OCI-M1 (cell line): Measurements from ENCODE around the gene ITLN1.

ENCODE experiments used
- DNase-seq: peaks from one replicate; lab custom pipeline; 2025; lab: John Stamatoyannopoulos, UW

ITLN1 gene

DNA sequence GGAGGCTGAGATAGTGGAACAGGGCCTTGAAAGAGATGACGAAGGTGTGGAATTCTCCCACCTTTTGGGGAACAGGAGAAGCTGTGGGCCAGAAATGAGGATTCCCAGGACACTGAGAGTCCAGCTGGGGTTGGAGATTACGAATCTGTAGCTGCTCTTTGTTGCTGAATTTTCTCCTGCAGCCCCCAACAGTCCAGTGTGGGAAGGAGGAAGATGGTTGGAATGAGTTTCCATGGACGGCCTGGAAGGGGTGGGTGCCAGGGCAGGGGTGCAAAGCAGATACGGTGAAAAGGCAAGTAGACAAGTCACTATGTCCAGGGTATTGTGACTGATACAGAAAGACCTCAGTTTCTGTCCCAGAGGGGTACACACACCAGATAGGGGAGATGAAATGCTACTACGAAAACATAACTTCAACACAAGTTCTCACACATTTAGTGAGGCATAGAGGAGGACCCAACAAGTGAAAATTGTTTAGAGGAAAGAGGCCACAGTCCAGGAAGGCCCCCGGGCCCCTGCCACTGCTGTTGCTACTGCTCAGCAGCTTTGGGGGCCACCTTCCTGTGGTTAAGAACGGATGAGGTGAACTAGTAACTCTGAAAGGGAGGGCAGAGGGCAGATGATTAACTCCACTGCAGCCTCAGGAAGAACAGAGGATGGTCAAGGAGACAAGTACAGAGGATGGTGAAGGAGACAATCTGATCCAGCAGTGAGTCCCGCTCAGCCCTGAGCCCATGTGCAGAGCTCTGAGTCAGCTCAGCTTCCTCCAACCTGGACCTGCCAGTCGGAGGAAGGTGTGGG, 29.6 kb downstream of the ITLN1 start:
- DNase-seq = no peak

DNA sequence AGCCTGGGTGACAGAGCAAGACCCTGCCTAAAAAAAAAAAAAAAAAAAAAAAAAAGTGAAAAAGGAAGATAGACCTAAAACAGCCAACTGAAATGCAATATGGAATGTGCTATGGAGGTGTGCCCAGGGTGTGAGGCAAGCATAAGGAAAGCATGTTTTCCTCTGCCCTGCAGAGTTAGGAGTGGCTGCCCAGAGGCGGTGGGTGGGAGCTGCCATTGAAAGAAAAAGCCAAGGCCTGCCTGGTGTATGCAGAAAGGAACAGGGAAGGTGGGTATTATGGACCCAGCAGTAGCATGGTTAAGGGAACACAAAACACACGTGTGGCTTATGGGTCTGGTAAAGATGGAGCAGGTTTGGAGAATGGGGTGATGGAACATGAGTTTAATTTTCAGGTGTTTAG, 31.2 kb downstream of the ITLN1 start:
- DNase-seq = no peak

DNA sequence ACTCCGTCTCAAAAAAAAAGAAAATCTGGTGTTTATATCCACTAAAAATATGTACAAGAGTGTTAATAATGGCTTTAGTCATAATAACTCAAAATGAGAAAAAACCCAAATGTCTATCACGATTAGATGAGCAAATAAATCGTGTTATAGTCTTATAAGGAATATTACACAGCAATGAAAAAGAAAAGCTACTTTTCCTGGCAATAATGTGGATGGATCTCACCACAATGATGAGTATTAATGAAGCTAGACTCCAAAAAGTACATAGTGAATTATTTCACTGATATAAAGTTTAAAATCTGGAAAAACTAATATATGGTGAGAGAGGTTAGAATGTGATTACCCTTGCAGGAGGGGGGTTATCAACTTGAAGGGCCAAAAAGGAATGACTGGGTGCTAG, 32.0 kb downstream of the ITLN1 start:
- no peak for DNase-seq

DNA sequence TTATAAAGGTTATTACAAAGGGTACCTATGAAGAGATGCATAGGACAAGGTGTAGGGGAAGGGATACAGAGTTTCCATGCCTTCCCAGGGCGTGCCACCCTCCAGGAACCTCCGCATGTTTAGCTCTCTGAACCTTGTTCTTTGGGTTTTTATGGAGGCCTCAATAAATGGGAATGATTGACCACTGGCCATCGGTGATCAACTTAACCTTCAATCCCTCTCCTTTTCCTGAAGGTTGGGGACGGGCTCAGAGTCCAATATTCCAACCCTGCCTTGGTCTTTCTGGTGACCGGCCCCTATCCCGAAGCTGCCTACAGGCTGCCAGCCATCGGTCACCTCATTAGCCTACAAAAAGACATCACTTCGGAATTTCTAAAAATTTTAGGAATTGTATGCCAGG, 34.0 kb downstream of the ITLN1 start:
- no peak for DNase-seq

DNA sequence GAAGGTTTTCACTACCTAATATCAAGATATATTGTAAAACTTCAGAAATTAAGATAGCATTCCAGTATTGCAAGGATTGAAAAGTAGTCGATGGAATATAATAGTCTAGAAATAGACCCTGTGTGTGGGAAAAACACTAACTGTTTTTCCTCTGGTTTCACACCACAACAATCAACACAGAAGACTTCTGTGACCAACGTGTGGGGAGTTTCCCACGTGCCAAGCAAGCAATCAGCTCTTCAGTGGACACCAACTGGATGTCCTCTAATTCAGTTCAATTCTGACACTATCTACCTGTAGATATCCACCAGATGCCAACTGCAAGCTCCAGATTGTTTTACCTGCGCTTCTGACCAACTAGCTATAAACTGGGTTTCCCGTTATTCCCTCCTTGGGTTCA, 34.4 kb downstream of the ITLN1 start:
- no peak for DNase-seq

DNA sequence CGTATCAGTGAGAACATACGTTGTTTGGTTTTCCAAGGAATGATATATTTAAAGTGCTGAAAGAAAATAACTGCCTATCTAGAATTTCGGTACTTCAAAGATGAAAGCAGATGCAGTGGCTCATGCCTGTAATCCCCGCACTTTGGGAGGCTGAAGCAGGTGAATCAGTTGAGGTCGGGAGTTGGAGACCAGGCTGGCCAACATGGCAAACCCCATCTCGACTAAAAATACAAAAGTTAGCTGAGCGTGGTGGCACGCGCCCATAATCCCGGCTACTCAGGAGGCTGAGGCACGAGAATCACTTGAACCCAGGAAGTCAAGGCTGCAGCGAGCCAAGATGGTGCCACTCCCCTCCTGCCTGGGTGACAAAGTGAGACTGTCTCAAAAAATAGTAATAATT, 38.7 kb downstream of the ITLN1 start:
- no peak for DNase-seq

DNA sequence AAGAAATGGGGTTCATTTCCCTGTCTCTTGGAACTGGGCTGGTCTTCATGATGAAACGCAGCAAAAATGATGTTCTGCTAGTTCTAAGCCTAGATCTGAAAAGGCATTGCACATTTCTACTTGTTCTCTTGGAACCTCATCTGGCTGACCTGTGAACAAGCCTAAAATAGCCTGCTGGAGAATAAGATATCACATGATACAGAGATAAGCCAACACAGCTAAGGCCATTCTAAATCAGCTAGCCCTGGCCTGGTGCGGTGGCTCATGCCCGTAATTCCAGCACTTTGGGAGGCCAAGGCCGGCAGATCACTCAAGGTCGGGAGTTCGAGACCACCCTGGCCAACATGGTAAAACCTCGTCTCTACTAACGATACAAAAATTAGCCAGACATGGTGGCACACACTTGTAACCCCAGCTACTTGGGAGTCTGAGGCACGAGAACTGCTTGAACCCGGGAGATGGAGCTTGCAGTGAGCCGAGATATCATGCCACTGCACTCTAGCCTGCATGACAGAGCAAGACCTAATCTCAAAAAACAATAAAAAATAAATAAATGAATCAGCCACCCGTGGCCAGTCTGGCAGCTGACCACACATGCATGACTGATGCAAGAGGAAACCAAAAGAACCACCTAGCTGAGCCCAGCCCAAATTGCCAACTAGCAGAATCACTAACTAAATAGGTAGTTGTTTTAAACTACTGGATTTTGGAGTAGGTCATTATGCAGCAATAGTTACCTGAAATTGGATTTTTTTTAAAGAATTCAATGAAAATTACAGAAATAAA, 40.3 kb downstream of the ITLN1 start:
- peak; percentile 83 for DNase-seq

DNA sequence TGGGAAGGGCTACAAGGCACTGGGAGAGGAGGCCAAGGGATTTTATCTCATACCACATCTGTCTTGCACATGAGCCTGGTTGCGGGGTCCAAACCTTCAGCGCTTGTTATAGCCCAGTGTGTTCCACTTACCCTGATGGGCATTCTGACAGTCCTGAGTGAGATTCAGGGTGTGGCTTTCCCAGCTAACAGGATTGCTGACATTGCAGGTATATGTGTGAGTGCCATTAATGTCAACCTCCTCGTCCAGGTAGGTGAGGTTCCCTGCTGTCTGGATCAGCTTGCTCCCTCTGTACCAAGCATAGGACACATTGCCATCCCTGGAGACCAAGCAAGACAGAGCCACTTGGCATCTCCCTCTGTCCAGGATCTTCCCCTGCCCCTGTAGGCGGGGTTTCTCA, 43.9 kb downstream of the ITLN1 start:
- DNase-seq = no peak

DNA sequence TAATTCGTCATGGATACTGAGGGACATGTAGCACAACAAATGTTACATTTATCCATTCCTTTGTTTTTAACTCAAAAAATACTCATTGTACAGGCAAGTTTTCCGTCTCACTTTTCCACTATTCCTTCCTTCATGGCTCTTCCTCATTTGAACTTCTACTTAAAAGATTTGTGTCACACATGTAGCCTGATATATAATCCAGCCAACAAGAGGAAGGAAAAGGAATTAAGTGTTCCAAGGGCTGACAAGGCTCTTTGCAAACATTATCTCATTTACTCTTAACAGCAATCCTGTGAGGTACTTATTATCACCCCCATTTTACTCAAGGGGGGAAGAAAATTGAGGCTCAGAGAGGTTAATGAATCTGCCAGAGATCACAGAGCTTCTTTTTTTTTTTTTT, 45.2 kb downstream of the ITLN1 start:
- no peak for DNase-seq

DNA sequence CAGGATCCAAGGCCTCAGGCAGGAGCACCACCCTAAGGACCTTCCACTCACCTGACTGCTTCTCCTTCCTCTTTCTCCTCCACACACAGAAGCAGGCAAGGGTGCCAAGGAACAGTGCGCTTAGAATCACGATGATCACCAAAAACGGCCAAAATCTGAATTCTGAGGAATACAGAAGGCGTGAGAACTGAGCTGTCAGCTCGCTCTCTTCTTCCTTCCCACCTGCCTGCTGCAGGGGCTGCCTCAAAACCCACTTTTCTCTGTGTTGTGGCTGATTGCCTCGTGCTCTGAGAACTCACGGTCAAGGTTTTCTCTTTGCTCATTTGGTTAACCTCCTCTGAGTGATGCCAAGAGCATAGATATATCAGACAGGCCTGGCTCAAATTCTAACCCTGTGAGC, 46.1 kb downstream of the ITLN1 start:
- DNase-seq = no peak

DNA sequence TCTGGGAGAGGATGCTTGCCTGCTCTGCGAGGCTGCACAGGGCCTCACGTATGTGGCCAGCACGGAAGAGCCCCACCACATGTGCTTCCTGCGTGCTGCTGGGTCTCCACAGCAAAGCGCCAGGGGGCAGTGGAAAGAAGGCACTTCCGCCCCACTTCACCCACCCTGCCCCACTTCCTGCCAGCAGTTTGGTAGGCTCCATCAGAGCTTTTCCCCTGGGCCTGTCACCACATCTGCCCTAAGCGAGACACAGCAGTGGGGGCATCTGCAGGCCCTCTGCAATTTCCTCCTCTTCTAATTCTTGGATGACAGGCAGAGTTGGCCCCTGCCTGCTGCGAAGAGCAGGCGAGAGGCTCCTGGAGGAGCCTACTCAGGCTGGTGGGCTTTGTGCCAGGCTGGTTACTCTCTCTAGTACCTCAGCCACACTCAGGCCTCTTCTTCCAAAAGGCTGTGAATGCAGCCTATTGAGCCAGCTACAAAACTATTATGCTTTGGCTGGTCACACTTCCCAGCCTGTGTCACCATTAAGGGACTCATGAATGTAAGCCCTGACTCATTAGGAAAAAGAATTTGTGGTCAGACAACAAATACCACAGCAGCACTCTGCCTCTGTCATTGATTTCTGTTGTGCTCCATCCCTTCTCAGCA, 47.3 kb downstream of the ITLN1 start:
- no peak for DNase-seq

DNA sequence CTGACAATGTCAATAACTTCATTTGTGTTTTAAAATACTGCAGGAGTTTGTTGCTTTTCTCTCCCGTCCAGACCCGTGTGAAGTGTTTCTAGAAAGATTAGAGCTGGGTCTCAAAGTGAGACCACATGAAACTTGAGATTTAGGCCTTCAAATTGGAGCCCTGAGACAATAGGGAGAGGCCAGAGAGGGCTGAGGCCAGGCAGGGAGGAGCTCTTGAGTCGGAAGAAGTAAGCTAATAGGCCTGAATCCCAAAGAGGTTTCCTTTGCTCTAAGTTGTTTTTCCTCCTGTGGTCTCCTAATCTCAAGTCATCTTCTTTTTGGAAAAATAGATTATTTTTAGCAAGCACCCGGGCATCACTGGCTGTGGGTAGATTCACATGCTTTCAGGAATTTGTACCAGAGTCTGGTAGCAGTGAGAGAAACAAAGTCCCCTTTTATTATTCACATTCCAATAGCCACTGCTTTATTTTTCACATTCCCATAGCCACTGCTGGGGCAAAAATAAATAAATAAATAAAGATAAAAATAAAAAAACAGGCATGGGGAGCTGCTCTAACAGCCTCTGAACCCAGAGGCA, 47.9 kb downstream of the ITLN1 start:
- DNase-seq = no peak

DNA sequence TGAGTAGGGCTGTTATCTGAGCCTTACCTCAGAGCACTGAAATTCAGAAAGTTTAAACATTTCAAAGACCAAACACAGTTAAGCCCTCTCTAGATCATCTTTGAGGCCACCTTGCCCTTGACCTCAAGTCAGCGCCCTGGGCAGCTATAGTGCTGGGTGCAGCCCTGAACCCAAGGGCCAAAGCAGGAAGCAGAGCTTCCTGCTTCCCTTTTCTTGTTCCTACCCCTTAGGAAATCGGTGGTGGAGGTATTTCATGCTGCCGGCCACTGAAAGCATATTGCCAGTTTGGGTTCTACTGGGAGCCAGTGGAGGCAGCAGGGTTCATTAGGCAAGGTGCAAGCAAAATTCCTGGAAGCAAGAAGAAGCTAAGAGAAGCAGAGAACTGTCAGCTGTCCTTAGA, 48.4 kb downstream of the ITLN1 start:
- DNase-seq = no peak

DNA sequence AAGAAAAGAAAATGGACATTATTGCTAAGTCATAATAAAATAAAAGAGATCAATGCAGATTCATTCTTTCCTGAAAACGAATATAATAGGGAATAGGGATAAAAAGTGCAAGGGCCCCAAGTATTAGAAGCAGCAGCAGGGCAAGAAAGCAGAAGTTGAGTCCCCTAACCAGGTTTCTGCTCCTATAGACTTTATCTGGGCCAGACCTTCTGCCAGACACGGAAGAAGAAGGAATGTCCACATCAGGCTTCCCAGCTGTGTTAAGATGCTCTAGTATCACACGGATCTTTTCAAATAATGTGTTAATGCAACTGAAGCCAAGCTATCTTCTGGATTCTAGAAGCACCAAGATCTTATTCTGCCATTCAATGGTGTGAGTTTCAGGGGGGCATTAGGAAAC, 49.2 kb downstream of the ITLN1 start:
- peak; percentile 78 for DNase-seq

DNA sequence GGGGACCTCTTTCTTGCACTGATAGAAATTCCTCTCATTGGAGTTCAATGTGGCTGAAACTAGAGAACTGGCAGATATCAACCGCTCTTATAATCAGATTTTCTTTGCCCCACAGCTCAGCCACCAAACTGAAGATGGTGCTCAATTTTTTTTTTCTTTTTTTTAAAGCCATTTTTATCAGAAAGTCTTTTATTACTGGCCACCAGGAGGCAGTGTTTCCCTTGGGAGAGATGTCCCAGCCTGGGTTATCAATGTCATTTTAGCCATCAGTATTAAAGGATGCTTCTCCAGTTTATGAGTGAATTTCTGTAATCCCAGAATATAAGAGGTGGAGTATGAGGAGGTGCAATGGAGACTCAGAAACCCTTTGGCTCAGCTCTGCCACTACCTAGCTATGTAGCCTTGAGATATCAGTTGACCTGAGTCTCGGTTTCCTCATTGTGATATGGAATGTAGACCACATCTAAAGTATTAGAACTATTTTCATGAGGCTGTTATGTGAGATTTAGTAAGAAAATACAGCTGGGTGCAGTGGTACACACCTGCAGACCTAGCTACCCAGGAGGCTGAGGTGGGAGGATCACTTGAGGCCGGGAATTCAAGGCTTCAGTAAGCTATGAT, 49.9 kb downstream of the ITLN1 start:
- DNase-seq = peak; percentile 79

DNA sequence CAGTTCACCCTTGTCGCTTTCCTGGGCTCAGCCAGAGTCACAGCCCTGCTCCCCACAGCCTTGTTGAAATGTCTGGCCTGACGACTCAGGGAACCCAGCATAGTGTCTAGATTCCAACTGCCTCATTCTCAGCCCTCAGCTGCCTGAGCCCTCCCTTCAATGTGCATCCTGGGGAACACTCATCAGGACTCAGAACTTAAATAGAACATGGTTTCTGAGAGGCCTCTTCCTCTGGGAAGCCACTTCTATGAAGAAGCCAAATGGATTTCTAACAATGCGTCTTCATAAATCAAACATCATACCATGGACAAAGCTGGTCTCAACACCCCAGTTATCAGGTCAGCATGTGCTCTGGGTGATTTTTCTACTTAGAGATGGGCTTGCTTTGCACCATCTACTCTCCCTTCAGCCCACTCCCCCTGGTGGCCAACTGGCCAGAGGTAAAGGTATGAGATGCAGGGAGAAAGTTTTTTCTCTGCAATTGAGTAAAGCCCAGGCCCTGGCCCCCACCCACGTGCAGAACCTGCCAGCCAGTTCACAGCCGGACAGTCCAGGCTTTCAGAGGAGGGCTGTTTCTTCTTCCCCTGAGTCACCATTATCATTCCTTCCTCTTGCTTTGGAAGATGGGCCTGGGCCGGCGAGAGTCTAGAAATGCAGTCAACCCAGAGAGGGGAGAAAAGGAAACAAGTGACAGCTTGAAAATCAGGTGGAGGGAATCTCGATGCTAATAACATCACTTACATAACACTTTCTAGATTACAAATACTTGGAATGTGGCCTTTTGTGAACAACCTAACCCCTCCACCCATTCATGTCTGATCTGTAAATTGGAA, 54.4 kb downstream of the ITLN1 start:
- DNase-seq = peak; percentile 65

DNA sequence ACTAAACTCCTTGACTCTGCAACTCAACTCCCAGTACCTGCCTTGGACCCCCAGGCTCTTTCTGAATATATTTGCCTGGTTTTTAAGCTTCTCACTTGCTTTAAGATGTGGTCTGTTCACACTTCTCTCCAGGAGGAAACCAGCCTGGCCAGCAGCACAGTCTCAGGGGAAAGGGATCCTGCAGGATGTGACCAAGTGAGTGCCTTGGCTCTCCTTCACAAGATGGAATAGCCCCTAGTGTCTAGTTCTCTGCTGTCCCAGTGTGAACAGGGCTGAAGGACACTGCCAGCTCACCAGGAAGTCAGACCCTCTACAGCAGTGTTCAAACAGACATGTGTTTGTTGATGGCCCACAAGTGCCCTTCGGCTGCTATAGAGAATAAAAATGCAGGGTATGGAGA, 55.2 kb downstream of the ITLN1 start:
- no peak for DNase-seq

DNA sequence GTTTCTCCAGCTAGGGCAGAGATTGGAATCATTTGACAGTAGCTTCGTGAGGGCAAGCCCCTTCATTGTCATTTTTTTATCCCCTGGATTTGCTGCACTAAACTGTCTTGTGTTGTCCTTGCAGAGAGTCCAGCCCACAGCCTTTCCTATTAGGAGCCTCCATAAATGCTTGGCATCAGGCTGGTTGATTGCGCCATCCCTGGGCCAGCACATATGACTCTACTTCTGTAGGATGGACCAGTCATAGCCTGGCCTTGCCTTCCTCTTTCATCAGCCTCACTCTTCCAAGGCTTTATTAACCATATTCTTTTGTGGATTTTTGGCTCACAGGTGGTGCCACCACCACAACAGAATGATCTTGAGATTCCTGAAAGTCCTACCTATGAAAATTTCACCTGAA, 57.6 kb downstream of the ITLN1 start:
- peak; percentile 44 for DNase-seq

DNA sequence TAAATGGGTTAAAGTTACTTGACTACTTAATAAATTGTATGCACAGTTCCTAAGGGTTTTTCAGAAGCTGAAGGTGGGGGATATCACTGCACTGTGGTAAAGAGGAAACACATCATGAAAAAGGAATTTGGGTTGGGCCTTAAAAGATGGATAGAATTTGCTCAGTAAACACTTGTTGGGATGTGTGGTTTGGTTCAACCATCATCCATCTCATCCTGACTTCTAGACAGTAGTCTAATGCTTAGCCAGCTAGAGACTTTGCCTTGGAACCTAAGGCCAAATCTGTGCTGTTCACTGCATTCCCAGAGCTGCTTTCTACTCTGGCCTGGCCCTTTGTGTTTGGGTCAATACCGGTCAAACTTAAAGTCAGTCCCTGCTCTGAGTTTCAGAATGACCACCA, 58.4 kb downstream of the ITLN1 start:
- DNase-seq = no peak
